NCI-H82 treated with DMSO at 0.1 percent for 48 hours (cell line): Measurements from ENCODE around the gene GAL3ST1.
"Not testable (repeated sequence)": the region's sequence is repeated elsewhere in the genome, so short reads cannot be mapped to it uniquely, and the experiment has no call there.

Experiments used
- DNase-seq: peaks from one replicate; lab custom pipeline; 2025; ENCODE audit not compliant: unreplicated experiment; lab: John Stamatoyannopoulos, UW

GAL3ST1 gene

DNA sequence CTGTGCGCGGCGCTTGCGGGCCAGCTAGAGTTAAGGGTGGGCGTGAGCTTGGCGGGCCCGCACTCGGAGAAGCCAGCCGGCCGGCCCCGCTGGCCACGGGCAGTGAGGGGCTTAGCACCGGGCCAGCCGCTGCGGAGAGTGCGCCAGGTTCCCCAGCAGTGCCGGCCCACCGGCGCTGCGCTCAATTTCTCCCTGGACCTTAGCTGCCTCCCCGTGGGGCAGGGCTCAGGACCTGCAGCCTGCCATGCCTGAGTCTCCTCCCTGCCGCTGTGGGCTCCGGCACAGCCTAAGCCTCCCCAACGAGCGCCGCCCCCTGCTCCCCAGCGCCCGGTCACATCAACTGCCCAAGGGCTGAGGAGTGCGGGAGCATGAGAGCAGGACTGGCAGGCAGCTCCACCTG lies 22.4 kb upstream of the GAL3ST1 start:
- DNase-seq: no peak

DNA sequence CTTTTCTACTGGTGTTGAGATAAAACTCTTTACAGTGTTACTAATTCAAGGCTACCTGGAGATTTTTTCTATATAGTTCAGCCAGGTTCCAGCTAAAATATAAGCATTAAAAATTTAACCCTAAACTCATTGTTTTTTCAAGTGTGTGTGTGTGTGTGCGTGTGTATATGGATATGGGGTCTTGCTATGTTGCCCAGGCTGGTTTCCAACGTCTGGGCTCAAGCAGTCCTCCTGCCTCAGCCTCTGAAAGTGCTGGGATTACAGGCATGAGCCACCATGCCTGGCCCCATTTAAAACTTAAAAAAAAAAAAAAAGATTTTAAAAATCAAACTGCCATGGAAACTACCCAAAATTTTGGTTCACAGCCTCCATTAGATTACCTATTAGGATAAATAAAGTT lies 21.7 kb upstream of the GAL3ST1 start:
- no peak for DNase-seq

DNA sequence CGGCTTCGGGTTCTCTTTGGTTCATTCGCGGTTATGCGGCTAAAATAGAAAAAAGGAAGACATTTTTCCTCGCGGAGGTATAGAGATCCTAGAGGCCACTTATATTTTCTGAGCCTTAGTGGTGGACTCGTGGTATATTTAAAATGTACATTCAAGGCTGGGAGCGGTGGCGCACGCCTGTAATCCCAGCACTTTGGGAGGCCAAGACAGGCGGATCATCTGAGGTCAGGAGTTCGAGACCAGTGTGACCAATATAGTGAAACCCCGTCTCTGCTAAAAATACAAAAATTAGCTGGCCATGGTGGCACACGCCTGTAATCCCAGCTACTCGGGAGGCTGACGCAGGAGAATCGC lies 17.9 kb upstream of the GAL3ST1 start:
- not testable (repeated sequence) for DNase-seq

DNA sequence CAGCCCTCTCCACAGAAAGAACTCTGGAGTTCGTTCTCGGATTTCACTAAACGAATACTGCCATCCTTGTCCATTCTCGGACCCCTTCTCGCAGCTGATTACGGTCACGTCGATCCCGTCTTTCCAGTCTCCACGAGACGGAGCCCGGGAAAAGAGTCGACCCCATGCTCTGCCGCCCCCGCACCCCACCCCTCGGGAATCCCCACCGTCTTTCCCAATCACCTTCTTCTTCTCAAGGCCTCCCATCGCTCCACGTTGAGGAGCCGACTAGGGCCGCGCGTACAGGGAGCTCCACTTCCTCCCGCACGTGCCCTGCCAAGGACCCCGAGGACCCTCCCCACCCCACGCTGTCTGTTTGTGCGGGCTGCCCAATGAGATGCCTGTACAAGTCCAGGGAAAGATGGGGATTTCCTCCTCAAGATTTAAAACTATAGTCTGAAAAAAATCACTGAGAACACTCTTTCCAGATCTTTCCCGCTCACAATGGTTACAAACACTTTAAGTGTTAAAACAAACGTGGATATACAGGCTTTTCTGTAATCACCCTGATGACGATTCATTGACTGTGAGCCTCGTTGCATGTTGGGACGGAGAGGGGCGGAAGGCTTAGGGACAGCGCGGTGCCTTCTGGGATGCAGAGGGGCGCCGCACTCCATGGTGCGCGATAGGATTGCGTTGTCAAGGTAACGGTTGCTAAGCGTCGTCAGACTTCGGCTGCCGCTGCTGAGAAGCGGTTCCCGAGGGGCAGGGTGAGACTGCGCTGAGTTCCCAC lies 17.3 kb upstream of the GAL3ST1 start, which contains the start of gene PES1:
TSS of gene PES1 (minus strand) at position 323 of the 772 bp plus-strand sequence. CDS start at position 246, 77 bp downstream.
- peak; percentile 95 for DNase-seq

DNA sequence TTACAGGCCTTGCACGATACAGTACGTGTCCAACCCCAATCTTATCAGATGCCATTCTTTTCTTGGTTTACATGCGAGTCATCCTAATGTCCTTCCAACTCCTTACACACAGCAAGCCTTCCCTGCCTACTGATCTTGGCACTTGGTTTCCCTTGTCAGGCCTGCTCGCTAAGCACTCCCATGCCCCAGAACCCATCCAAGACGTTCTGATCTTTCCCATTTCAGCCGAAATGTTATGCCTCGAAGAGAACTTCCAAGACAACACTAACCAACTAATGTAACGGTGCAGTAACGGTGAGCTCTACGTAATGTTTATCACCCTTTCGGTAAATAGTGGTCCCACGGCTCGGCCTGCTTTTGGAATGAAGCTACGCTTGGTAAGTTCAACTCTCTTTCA lies 16.7 kb upstream of the GAL3ST1 start:
- no peak for DNase-seq

DNA sequence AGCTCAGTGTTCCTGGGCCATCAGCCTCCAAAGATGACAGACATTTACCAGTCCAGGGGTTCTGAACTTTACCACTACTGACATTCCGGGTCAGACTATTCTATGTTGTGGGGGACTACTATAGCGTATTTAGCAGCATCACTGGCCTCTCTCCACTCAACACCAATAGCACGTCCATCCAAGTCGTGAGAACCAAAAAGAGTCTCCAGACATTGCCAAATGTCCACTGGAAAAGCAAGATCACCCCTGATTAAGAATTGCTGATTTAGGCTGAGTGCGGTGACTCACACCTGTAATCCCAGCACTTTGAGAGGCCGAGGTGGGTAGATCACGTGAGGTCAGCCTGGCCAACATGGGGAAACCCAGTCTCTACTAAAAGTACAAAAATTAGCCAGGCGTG lies 11.9 kb upstream of the GAL3ST1 start:
- no peak for DNase-seq

DNA sequence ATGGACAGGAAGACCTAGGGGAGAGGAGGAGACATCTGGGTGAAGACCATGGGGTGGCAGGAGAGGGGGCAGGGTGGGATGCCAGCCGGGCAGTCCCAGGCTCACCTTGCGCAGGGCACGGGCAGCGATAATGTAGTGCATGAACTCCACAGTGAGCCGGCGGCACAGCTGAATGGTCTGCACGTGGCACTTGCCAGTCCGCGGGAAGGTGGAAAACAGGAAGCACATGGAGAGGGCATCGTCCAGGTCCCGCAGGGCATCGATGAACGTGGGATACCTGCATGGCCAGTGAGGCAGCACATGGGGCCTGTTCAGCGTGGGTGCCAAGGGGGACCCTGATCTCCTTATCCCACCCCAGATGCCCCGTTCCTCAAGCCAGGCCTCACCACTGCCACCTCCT lies 10.0 kb upstream of the GAL3ST1 start:
- no peak for DNase-seq

DNA sequence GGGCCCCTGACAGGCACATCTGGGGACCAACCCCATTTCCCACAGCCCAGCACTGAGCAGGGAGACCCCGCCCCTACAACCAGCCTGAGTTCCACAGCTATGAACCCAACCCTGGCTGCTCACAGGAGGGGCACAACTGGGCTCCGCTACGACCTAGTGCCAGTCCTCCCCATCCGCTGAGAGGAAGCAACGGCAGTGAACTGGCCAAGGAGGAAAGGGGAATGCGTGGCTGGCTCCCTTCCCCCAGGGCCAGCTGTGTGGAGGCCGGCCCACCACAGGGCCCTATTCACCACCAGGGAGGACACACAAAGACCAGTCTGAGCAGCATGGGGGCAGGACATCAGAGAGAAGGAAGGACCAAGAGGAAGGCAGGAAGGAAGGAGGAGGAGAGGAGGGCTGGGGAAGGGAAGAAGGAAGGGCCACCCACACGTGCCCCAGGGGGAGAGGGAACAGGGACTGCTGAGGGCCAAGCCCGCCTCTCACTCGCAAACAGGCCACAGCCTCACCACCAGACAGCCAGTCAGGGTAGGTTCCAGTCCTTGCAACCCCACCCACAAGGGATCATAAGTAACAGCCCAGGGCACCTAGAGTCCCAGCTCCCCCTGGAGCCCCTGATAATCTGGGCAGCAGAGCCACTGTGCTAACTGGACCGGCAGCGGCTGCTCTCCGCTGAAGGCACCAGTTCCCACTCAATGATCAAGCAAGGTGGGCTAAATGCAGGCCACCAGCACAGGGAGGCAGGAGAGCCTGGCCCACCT lies 8.5 kb upstream of the GAL3ST1 start:
- no peak for DNase-seq

DNA sequence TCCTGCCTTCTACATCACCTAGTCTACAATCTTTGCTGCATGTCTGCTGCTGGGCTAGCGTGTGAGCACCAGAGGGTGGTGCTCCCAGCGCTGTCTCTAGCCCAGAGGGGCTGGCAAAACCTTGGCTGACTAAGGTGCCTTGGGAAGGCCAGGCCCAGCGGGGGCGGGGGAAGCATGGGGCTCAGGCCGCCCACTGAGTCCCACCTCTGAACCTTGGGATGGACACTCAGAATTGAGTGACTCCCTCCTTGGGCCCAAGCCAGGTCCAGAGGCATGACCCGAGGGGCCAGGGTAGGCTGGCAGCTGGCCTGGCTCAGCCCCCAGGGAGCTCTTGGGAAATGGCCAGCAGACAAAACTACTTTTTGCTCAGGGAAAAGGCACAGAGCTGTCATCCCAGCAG lies 7.6 kb upstream of the GAL3ST1 start:
- DNase-seq: no peak

DNA sequence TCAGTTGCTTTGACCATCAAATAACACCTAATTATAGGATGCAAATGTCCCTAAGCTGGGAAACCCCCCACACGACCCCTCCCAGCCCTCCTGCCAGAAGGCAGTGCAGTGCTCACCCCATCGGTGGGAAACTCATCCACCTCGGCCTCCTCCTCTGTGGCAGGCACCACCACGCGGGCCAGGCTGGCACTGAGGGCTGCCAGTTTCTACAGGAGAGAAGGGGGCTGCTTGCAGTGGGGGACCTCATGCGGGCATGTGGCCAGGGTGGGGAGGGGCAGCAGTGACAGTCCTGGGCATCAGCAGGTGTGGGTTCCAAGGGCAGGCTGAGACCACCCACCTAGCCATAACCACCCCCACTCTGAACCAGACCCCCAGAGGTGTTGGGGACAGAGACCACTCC lies 6.4 kb upstream of the GAL3ST1 start:
- no peak for DNase-seq

DNA sequence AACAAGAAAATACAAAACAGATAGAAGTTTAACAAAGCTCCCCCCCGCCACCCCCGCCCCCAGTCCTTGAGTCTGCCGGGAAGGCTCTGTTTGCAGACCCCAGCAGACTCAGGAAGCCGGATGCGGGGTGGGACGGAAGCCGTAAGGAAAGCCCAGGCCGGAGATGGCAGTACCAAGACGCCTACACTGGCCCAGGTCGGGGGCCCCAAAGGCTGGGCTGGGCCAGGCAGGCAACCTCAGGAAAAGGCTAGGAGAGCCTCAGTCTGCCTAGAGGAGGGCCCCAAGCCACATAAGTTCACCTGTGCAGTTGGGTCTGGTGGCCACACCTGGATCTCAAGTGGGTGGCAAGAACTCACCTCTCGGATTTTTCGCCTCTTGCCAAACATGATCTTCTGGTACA lies 4.0 kb upstream of the GAL3ST1 start:
- DNase-seq: no peak

DNA sequence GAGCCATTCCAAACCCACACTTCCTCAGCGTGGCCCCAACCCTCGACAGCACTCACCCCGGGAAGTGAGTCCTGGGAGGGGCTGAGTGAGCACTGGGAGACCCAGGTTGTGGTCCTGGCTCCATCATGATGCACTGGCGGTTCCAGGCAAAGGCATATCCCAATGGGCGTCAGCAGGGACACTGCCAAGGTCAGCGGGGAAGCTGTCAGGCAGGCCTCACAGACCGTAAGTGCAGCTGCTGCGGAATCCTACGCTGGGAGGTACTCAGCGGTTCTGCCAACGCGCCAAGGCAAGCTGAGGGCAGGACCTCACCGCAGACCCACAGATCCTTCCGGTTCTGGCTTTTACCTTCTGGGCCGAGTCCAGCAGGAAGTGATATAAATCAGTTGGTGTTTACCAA lies 1.4 kb upstream of the GAL3ST1 start:
- DNase-seq: no peak

DNA sequence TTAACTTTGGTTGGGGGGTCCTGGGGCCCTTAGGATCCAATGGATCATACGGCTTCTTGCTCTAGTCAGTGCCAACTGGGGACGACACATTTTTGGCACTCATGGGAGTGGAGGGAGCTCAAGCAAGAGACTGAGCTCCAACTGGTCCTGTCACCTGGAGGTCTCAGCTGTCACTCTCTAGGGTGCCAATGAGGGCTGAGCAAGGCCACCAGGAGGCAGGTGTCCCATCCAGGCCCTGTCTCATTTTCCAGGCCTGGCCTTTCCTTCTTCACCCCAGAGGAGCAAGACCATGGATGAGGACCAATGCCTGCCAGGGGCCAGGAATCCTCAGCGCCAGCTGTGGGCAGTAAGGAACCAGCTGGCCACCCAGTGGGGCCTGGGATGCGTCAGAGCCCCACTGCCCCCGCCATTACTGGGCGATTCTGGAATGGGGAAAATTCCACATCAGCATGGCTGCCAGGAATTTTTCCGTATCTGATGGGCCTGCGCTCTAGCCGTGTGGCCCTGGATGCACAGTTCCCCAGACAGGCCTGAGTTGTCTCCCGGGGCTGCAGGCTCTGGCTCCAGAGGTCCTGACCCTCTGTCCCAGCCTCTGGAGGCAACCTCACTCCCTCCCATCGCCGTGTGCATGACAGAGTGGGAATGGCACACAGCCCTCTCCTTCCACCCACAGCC lies 669 bp upstream of the GAL3ST1 start:
- DNase-seq: no peak

DNA sequence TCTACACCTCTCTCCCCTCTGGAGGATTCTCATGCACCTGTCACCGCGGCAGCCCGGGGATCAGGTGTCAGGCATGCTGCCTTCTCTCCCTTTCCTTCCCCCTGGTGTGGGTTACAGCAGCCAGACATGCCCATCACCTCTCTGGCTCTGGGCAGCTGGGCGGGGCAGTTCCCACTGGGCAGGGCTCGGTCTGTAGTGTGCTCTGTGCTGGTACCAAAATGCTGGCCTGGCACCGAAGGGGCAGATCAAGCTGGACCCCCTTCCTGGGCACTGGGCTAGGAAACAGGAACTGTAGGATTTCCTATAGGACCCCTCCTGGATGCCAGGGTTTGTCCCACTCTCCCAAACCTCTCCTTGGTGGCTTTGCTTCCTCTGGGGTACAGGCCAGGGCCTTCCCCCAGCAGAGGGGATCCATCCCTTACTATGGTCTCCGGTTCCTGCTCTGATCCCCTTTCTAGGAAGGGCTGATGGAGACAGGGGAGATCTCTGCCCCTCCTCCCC lies 821 bp downstream of the GAL3ST1 start:
- DNase-seq: no peak

DNA sequence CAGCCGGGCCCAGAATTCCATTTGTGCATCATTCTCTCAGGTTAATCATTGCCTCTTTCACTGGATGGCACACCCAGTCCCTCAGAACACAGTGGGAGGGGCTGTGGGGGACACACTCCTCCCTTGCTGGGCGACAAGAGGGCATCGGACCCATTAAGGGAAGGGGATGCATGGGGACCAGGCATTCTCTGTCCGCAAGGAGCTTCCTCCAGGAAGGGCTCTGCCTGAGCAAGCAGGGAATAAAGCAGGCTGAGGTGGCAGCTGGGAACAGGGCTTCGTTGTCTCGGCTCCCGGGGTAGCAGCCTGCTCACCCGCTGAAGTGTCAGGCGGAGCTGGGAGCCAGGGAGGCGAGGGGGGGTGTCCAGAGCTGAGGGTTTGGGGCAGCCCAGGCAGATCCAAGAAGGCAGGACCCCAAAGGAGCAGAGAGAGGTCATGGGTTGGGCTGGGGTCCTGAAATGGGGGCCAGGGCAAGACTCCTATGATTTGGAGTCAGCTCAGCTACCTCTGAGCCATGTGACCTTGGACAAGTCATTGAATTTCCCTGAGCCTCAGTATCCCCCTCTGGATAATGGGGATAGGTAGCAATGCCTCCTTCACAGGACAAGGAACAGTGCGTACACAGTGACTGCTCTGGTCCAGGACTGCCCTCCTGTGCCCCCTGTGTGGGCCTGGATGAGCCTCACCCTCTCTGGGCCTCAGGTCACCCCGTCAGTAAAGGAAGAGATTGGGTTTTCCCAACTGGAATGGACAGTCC lies 1.4 kb downstream of the GAL3ST1 start:
- DNase-seq: no peak

DNA sequence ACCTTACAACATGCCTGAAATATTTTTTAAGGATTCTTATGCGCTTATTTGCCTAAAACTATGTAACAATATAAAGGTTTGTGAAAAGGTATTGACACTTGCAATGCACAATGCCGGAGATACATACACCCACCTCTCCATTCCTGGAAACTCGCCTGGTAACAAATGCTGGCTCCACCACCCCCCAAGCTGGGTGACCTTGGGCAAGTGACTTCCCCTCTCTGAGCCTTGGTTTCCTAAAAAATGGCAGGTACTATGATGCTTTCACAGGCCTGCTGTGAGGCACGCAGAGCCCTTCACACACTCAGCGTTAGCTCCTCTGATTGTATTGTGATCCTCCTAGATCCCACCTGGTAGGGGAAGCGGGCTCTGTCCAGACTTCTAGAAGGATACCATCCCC lies 2.3 kb downstream of the GAL3ST1 start:
- DNase-seq: no peak

DNA sequence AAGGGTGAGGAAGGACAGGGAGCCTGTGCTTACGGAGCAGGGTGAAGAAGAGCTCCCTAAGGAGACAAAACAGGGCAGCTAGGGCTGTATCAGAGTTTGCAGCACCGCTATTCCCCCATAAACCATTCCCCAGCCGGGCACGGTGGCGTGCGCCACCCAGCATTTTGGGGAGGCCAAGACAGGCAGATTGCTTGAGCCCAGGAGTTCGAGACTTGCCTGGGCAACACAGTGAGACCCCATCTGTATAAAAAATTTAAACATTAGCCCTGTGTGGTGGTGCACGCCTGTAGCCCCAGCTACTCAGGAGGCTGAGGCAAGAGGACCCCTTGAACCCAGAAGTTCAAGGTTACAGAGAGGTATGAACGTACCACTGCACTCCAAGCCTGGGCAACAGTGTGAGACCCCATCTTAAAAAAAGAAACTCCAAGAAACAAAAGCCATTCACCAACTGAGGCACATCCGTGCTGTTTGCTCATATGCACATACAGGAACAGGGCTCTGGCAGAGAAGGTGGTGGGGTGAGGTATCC lies 4.7 kb downstream of the GAL3ST1 start:
- no peak for DNase-seq

DNA sequence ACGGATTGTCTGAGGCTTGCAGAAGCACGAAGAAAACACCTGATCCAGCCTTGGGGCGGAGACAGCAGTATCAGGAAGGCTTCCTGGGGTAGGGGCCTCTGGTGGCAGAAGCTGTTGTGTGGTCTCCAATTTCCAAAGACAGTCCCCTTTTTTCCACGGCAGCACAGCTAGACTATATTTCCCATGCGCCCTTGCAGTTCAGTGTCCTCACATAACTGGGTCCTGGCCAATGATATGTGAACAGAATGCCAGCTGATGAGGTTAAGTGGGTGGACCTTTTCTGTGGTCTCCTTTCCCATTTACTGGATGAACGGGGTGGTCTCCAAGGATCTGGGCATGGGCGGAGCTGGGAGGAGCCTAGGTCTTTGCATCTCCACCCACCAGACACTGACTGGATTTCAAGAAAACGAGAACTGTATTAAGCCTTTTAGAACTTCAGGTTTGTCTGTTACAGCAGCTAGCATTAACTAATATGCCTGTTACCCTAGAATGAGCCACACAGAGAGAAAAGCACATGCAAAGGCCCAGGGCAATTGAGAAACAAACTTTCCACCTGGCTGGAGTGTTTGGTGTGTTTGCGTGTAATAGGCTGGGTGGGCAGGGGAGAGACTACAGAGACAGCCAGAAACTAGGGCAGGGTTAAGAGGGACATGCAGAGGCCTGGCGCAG lies 6.2 kb downstream of the GAL3ST1 start:
- peak; percentile 16 for DNase-seq

DNA sequence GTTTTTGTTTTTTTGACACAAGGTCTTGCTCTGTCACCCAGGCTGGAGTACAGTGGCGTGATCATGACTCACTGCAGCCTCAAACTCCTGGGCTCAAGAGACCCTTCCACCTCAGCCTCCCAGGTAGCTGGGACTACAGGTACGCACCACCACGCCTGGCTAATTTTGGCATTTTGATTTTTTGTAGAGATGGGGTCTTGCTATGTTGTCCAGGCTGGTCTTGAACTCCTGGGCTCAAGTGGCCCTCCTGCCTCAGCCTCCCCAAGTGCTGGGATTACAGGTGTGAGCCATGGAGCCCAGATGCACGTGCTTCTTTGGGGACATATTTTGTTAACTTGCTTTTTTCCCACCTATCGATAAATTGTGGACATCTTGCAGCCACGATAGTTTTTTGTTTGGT lies 7.2 kb downstream of the GAL3ST1 start:
- not testable (repeated sequence) for DNase-seq

DNA sequence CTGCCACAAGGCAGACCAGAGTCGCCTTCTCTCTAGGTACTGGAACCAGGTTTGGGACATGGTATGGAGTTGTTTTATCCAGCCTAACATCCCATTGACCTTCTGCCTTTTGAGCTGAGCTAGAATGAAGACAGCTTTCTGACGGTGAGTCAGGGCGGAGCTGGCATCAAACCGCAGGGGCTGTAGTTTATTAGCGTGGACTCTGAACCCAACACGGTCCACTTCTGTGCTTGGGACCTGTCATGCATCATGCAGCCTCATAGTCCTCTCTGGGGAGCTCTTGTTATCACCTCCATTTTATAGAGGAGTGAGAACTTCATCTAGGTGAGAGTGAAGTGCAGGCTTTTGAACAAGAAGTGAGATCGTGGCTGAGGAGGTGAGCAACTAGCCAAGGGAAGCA lies 8.3 kb downstream of the GAL3ST1 start:
- DNase-seq: no peak
